ENCODE results near the gene STT3B.

- TF ChIP-seq CTCF (IDR thresholded peaks at IDR 0.05 in 8 of 11, conservative IDR thresholded peaks at IDR 0.05 in 3 of 11) (no peak), POLR2A (IDR thresholded peaks at IDR 0.05) (no peak), POLR2AphosphoS5 (IDR thresholded peaks at IDR 0.05) (no peak)
These were observed 48.9 kb downstream of the STT3B start for GRCh38 chr3:31581660-31582059.

All from spleen (tissue), 7 donors.